Ramos (cell line): ENCODE data around the gene FAAP20.

ENCODE experiments used
- in situ Hi-C: fragments of 300-500 bp; cut with MboI; formaldehyde crosslinking; loops from one replicate; pipeline ENCODE4 v1.14.3; 2022; ENCODE audit warnings: low sequenced_read_pairs; ENCODE audit not compliant: unreplicated experiment

Gene FAAP20

DNA sequence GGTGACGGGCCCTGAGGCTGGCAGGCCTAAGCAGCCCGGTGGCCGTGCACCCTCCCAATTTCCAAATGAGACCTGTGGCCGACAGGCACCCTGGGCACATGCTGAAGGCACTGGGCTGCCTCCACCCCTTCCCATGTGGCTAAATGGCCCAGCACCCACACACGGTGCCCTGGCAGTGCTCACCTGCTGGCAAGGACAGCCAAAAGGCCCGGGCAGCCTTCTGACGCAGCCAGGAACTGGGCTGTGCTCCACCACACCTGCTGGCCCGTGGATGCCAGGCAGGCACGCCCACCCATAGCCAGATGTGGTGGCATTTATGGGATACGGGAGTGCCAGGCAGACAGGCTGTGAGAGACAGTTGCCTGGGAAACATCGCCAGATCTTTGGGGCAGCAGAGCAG is 4.0 kb upstream of the FAAP20 start:
- in situ Hi-C loops: loop anchor here (5.0 kb wide), 1 partner anchor 179 kb away; no protein-coding TSS in a partner anchor

- in situ Hi-C loops: loop anchor here (5.0 kb wide), 1 partner anchor 180 kb away; no protein-coding TSS in a partner anchor
Measured at GRCh38 chr1:2197707-2198165, 3.2 kb upstream of the FAAP20 start.

DNA sequence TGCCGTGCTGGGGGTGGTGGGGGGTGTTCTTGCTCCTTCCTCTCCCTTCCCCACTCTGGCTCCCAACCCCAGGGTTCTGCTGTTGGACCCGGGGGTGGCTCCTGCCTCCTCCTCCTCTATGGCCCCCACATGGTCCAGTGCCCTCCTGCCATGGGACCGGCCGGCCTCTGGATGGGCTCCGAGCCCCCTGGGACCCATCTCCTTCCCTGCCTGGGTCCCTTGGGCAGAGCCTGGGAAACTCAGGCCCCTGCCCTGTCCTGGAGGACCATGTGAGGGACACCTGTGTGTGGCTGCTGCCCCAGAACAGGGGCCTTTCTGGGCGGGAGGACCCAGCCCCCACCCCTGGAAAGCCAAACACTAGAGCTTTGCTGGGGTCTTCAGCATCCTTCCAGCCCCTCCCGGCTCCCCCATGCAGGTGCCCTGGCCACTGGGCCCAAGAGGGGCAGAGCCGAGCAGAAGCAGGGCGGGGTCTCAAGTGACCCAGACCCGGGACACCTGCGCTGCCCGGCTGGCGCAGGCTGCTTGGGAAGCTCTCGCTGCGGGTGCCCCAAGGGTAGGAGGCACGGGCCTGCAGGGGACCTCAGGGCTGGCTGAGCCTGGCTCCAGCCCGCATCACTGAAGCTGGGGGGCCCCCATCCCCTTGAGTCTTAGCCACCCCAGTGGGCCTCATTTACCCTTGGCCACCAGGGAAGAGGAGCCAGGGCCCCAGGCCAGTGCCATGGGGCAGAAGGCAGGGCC is 2.5 kb upstream of the FAAP20 start:
- in situ Hi-C loops: loop anchor here (5.0 kb wide), 1 partner anchor 180 kb away; no protein-coding TSS in a partner anchor

GRCh38 chr1:2195785-2196184 is 1.2 kb upstream of the FAAP20 start:
- in situ Hi-C loops: loop anchor here (5.0 kb wide), 1 partner anchor 182 kb away; no protein-coding TSS in a partner anchor

GRCh38 chr1:2194898-2195673 is 514 bp upstream of the FAAP20 start:
- in situ Hi-C loops: loop anchor here (5.0 kb wide), 1 partner anchor 182 kb away; no protein-coding TSS in a partner anchor

- in situ Hi-C loops: no loop called here
Measured at GRCh38 chr1:2193514-2194281, 874 bp downstream of the FAAP20 start.

DNA sequence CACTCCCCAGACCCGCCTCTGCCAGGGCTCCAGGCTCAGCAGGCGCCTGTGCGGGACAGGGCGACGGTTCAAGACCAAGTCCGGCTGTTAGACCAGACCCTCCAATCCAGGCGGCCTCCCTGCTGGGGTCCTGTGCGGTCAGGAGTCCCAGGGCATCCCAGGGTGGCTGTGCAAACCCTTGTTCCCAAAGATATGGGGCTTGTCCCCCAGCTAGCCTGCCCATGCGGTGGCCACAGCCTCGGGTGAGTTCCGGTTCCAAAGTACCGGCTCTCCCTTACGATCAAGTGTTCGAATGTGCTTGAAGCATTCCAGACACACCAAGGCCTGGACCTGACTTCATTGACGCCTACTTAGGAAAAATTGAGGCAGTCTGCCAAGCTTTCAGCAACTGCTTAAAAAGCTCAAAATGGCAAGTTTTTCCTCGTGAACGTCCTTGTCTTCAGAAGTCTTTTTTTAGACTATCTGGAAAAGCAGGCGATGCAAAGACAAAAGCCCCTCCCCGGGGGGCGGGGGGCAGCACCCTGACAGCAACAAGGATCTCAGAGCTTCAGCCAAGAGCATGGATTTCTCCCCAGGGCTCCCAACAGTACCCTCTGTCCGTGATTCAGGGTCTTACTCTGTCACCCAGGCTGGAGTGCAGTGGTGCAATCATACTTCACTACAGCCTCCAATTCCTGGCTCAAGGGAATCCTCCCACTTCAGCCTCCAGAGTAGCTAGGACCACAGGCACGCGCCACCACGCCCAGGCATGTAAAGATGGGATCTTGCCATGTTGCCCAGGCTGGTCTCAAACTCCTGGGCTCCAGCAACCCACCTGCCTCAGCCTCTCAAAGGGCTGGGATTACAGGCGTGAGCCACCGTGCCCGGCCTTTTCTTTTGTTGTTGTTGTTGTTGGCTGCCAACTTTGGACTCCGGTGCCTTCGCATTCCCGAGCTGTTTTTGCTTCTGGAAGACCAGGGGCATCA is 2.3 kb downstream of the FAAP20 start:
- in situ Hi-C loops: no loop called here

DNA sequence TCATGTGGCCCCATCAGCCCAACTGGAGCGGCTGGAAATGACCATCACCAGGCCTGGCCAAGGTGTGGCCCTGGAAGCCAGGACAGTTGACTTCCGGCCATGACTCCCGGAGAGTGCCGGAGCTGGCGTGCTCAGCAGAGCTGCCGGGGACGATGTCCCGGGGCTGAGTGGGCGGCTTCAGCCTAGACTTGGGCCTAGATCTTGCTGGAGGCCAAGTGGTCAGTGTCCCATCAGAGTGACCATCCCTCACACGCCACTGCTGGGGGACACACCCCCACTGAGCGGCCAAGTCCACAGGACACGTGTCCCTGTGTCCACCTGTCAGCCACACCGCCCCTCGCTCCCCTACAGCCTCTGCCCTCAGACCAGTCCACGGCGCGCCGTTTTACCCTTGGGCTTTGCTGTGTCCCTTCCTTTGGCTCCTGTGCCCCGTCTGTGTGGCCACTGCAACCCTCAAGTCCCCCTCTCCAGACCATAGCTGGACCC is 4.0 kb downstream of the FAAP20 start:
- in situ Hi-C loops: no loop called here

- in situ Hi-C loops: no loop called here
Measured at GRCh38 chr1:2189459-2190425, 4.8 kb downstream of the FAAP20 start.

- in situ Hi-C loops: no loop called here
Measured at GRCh38 chr1:2188336-2188735, 6.2 kb downstream of the FAAP20 start.

DNA sequence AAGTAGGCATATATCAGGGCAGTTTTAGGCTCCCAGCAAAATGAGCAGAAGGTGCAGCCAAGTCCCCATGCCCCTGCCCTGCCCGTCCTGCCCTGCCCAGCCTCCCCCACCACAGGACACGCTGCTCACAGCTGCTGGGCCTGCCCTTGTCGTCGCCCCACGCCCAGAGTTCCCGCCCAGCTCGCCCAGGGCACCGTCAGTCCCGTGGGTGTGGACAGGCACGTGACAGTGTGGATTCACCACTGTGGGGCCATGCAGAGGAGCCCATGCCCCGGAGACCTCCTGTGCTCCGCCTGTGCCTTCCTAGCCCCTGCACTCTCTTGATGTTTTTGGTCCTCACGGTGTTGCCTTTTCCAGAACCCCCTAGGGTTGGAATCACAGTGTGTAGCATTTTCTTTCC is 7.0 kb downstream of the FAAP20 start:
- in situ Hi-C loops: no loop called here

GRCh38 chr1:2186901-2187300 is 7.7 kb downstream of the FAAP20 start:
- in situ Hi-C loops: no loop called here

- in situ Hi-C loops: no loop called here
Measured at GRCh38 chr1:2185880-2186855, 8.4 kb downstream of the FAAP20 start.

GRCh38 chr1:2184934-2185333 is 9.6 kb downstream of the FAAP20 start:
- in situ Hi-C loops: no loop called here

- in situ Hi-C loops: no loop called here
Measured at GRCh38 chr1:2184531-2184930, 10.0 kb downstream of the FAAP20 start.

DNA sequence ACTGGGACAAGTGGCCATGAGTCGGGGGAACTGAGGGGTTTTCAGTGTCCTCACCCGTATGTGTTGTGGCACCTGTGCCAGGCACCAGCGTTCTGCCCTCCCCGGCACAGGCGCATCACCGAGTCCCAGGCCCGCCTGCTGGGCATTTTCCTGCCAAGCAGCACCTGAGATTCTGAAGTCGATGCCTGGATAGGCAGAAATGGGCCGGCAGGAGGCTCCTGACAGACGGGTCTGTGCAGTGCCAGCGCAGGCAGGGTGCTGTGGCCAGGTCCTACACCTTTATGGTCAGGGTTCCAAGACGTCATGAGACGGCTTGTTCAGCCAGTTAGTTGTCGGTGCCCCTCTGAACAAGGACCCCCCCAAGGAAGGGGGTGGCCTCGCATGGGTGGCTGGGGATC is 10.6 kb downstream of the FAAP20 start:
- in situ Hi-C loops: no loop called here

DNA sequence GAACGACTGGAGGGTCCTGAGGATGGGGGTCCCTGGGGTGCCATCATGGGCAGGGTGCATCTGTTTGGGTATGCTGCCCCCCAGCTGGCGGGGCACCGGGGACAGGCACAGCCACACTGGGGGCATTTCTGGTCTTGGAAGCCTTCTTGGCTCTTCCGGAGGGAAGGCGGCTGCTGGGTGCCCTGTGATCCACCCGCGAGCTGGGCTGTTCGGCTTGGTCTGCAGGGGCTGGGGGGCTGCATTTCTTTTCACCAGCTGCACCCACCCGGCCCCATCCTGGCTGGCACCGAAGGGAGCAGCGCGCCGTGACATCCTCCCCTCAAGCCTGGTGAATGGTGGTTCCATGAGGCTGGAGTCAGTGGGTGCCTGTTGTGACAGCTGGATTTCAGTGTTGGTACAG is 12.2 kb downstream of the FAAP20 start:
- in situ Hi-C loops: no loop called here
